Pancreas (tissue), 10 donors: ENCODE data around the gene CSF2. TPM values are rescaled to one million over a fixed set of nuclear protein-coding genes. Genes with fewer than 3 reads are reported as not detected.
"Not testable (repeated sequence)": the region's sequence is repeated elsewhere in the genome, so short reads cannot be mapped to it uniquely, and the experiment has no call there.

Experiments used
- ATAC-seq, 4 donors: fragments of 200-7000 bp; cut with Tn5 transposase; one replicate each; pipeline versions ENCODE4 v1.8.0 to v1.9.1; 2020; ENCODE audit warnings: mild to moderate bottlenecking in 4 of 4, moderate library complexity in 4 of 4
- DNase-seq, 6 donors: peaks; one replicate each; pipeline ENCODE4 v3.0.0-alpha.2; 2020
- FAIRE-seq: peaks from 2 replicates; lab custom pipeline; 2012; peaks lifted over from hg19 to GRCh38; lab: Jason Lieb, UNC
- H3K27ac ChIP-seq, 4 donors: fragments of 200-600 bp; sonication (generic); 1 replicate in 3 of 4; 2 replicates in 1 of 4; pipeline versions ENCODE4 v1.5.0 to v1.8.0; 2020
- H3K27me3 ChIP-seq, 4 donors: fragments of 200-600 bp; one replicate each; pipeline ENCODE4 v1.8.0; 2021
- H3K36me3 ChIP-seq, 3 donors: fragments of 200-600 bp; sonication (generic) in 1 of 3; one replicate each; pipeline versions ENCODE4 v1.5.0 to v1.8.0; 2020 to 2021
- H3K4me1 ChIP-seq, 3 donors: fragments of 200-600 bp; one replicate each; pipeline ENCODE4 v1.8.0; 2021
- H3K4me3 ChIP-seq, 4 donors: fragments of 200-600 bp; sonication (generic) in 2 of 4; one replicate each; pipeline versions ENCODE4 v1.5.0 to v1.8.0; 2020 to 2021
- H3K9me3 ChIP-seq, 4 donors: fragments of 200-600 bp; one replicate each; pipeline ENCODE4 v1.8.0; 2021
- WGBS, 2 donors: extraction: QIAGEN DNeasy Blood & Tissue Kit; methylation state at CpG; one replicate each; pipeline ENCODE4 v1.1.7; 2013; 5-methylcytosine and 5-hydroxymethylcytosine counted together
- intact Hi-C, 3 donors: fragments of 100-400 bp; cut with DNase I; formaldehyde crosslinking; loops; one replicate each; pipeline versions ENCODE4 v1.11.1 to v1.14.2; 2022
- polyA plus RNA-seq, 2 donors: library from polyadenylated mRNA; stranded (reverse); fragments of 200-250 nt; gene quantifications; one replicate each; pipeline ENCODE4 v1.2.3, GENCODE V29; 2013
- total RNA-seq, 6 donors: library from RNA; stranded (reverse); fragmentation: NEBNext Ultra II Directional in 4 of 6; extraction: Animal tissue kit (Norgen Biotek cat#: 25700) in 4 of 6; gene quantifications; one replicate each; pipeline versions ENCODE4 v1.2.1 to v1.2.4, GENCODE V29; 2021 to 2023
- TF ChIP-seq, protein P1 (sequence below), 4 donors: fragments of 200-600 bp; sonication (generic) in 3 of 4; IDR thresholded peaks; one replicate each; pipeline versions ENCODE4 v1.5.0 to v1.8.0; 2021; ENCODE audit warnings: antibody characterized with exemption in 4 of 4
- donor health status: healthy with polysubstance abuse.
- donor health status: DM: no; HTN: no; CAD: no; lungs with moderate emphysema.
- donor health status: DM: no; HTN: no; CAD: no.
- donor health status: control.
- donor health status: control.
- donor health status: Bipolar disorder and iron deficiency.
- donor health status: DM: yes; HTN: yes; CAD: no.
- donor health status: DM: no; HTN: no; CAD: no.
- donor health status: DM: no; HTN: no; CAD: no.
- donor health status: DM: yes; HTN: yes; CAD: no.

Gene CSF2
- total and polyA plus RNA-seq, 8 donors: 0.19 TPM; not detected in 7

DNA sequence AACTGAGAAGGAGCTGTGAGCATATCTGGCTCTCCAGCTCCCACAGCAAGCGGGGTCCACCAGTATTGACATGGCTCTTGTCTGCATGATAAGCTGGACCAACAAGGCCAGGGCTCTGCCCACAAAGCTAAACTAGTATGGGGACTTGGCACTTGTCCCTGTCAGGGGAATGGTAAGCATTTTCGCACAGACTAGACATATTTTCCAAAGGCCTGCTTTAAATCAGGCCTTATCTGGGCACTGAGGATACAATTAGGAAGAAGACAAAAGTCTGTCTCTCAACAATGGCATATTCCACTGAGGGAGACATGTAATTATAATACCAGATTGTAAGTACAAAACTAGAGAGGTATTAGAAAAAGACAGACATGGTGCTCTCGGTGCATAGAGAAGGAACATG is 32.1 kb downstream of the CSF2 start:
- no peaks in the 10 kb centered on the region for H3K4me1 ChIP-seq
- no peak overlapping the region for H3K27ac ChIP-seq
- WGBS, 2 donors: 80 to 84% methylated on average over 3 of the region's 3 CpGs
- no peaks in the 10 kb centered on the region for H3K9me3 ChIP-seq
- intact Hi-C loops: no loop called here
- no peak for DNase-seq
- FAIRE-seq: no peak
- TF ChIP-seq, protein P1, sequence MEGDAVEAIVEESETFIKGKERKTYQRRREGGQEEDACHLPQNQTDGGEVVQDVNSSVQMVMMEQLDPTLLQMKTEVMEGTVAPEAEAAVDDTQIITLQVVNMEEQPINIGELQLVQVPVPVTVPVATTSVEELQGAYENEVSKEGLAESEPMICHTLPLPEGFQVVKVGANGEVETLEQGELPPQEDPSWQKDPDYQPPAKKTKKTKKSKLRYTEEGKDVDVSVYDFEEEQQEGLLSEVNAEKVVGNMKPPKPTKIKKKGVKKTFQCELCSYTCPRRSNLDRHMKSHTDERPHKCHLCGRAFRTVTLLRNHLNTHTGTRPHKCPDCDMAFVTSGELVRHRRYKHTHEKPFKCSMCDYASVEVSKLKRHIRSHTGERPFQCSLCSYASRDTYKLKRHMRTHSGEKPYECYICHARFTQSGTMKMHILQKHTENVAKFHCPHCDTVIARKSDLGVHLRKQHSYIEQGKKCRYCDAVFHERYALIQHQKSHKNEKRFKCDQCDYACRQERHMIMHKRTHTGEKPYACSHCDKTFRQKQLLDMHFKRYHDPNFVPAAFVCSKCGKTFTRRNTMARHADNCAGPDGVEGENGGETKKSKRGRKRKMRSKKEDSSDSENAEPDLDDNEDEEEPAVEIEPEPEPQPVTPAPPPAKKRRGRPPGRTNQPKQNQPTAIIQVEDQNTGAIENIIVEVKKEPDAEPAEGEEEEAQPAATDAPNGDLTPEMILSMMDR (IDR thresholded peaks at IDR 0.05): no peak
- no peaks in the 10 kb centered on the region for H3K27me3 ChIP-seq
- no peak overlapping the region for H3K4me3 ChIP-seq
- no peak for ATAC-seq
- no peaks in the 10 kb centered on the region for H3K36me3 ChIP-seq

DNA sequence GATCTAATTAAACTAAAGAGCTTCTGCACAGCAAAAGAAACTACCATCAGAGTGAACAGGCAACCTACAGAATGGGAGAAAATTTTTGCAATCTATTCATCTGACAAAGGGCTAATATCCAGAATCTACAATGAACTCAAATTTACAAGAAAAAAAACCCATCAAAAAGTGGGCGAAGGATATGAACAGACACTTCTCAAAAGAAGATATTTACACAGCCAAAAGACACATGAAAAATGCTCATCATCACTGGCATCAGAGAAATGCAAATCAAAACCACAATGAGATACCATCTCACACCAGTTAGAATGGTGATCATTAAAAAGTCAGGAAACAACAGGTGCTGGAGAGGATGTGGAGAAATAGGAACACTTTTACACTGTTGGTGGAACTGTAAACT is 34.9 kb downstream of the CSF2 start:
- H3K4me1 ChIP-seq, intact Hi-C loops, H3K9me3 ChIP-seq, H3K27ac ChIP-seq, H3K36me3 ChIP-seq, FAIRE-seq, H3K4me3 ChIP-seq, ATAC-seq, DNase-seq, H3K27me3 ChIP-seq: not testable (repeated sequence)
- 97 to 98% methylated on average over 1 of the region's 1 CpG for WGBS, 2 donors

DNA sequence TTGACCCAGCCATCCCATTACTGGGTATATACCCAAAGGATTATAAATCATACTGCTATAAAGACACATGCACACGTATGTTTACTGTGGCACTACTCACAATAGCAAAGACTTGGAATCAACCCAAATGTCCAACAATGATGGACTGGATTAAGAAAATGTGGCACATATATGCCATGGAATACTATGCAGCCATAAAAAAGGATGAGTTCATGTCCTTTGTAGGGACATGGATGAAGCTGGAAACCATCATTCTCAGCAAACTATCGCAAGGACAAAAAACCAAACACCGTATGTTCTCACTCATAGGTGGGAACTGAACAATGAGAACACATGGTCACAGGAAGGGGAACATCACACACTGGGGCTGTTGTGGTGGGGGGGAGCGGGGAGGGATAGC is 35.4 kb downstream of the CSF2 start:
- H3K9me3 ChIP-seq, H3K36me3 ChIP-seq: not testable (repeated sequence)

DNA sequence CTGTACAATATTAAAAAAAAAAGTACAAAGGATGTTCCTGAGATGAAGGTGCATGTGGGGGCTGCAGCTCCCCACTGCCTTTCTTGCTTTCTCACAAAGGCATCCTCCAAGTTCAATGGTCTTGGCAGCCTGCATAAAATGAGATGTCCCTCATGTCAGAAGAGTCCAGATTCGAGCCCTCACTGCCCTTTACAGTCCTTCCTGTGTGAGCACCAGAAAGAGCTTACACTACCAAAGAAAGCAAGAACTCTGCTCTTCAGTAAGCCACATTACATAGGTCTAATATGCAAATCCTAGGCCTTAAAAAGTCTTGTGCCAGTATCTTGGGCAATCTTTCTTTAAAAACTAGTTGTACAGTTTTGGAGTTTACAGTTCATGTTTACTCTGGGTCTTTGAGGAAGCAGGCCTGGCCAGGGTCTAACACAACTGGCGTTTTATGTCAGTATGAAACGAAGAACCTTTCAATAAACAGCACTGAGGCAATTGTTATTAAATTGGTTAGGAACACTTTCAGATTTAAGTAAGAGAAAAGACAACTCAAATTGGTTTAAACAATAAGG is 36.0 kb downstream of the CSF2 start:
- no peak overlapping the region for H3K4me3 ChIP-seq
- FAIRE-seq: no peak
- no peaks in the 10 kb centered on the region for H3K4me1 ChIP-seq
- intact Hi-C loops: no loop called here
- no peak for DNase-seq
- H3K36me3 ChIP-seq: no peaks in the 10 kb centered on the region
- no peak for ATAC-seq
- H3K27ac ChIP-seq: no peak overlapping the region
- TF ChIP-seq, protein P1 (IDR thresholded peaks at IDR 0.05): no peak
- H3K9me3 ChIP-seq: no peaks in the 10 kb centered on the region
- H3K27me3 ChIP-seq: no peaks in the 10 kb centered on the region
- WGBS, 2 donors: 70 to 78% methylated on average over 3 of the region's 3 CpGs

More for the DNA sequence above, 35.4 kb downstream of the CSF2 start:
- H3K27ac ChIP-seq, ATAC-seq, H3K27me3 ChIP-seq, FAIRE-seq, H3K4me1 ChIP-seq, H3K4me3 ChIP-seq, intact Hi-C loops, DNase-seq: not testable (repeated sequence)
- 88% methylated on average over 2 to 3 of the region's 4 CpGs for WGBS, 2 donors

- ATAC-seq (no peak), FAIRE-seq (no peak), DNase-seq (no peak)
- intact Hi-C loops: no loop called here
- H3K9me3 ChIP-seq: no peaks in the 10 kb centered on the region
- H3K4me1 ChIP-seq: no peaks in the 10 kb centered on the region
- TF ChIP-seq, protein P1 (IDR thresholded peaks at IDR 0.05): no peak
- H3K36me3 ChIP-seq: no peaks in the 10 kb centered on the region
- WGBS, 2 donors: 68 to 74% methylated on average over 3 of the region's 3 CpGs
- H3K4me3 ChIP-seq: no peak overlapping the region
- H3K27ac ChIP-seq: no peak overlapping the region
- no peaks in the 10 kb centered on the region for H3K27me3 ChIP-seq
Observed at GRCh38 chr5:132110195-132110594, 36.6 kb downstream of the CSF2 start.

DNA sequence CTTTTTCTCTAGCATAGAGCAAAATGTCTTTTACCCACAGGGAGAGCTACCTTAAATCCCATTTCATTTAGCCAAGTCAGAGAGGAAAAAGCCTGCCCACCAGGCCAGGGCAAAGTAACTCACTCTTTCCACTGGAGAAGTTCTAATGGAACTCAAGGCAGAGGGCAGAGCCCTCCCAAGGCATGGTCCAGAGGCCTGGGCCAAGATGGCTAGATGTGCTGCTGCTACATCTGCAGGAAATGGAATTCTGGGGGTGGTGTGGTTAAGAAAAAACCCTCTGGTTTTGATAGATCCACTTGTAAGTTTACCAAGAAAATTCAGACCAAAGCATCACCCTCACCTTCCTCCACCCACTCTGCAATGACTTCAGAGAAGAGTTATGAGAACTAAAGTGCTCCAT is 37.3 kb downstream of the CSF2 start:
- no peaks in the 10 kb centered on the region for H3K27me3 ChIP-seq
- H3K4me1 ChIP-seq: no peaks in the 10 kb centered on the region
- H3K4me3 ChIP-seq: no peak overlapping the region
- no peaks in the 10 kb centered on the region for H3K36me3 ChIP-seq
- ATAC-seq (no peak), FAIRE-seq (no peak), DNase-seq (no peak)
- no peaks in the 10 kb centered on the region for H3K9me3 ChIP-seq
- H3K27ac ChIP-seq: no peak overlapping the region
- intact Hi-C loops: no loop called here
- TF ChIP-seq, protein P1 (IDR thresholded peaks at IDR 0.05): no peak
